Measurements from ENCODE around the gene ZNFX1.

DNA sequence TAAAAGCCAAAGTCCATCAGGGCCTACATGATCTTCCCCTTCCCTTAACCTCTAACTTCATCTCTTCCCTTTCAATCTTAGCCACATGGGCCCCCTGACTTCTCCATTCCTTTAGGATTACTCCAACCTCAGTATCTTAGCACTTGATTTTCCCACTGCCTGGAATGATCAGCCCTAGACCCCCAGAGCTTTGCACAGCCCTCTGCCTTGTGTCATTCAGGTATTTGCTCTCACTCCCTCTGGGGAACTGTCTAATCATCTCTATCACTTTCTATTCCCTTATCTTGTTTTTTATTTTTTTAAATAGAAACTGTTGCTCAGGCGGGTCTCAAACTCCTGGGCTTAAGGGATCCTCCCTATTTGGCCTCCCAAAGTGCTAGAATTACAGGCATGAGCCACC is 13.3 kb upstream of the ZNFX1 start:
- no peak for TF ChIP-seq EZH2 (IDR thresholded peaks at IDR 0.05; ENCODE audit: borderline replicate concordance, insufficient read depth, low read depth, low read length, poor library complexity, severe bottlenecking)
- TF ChIP-seq, protein P1, sequence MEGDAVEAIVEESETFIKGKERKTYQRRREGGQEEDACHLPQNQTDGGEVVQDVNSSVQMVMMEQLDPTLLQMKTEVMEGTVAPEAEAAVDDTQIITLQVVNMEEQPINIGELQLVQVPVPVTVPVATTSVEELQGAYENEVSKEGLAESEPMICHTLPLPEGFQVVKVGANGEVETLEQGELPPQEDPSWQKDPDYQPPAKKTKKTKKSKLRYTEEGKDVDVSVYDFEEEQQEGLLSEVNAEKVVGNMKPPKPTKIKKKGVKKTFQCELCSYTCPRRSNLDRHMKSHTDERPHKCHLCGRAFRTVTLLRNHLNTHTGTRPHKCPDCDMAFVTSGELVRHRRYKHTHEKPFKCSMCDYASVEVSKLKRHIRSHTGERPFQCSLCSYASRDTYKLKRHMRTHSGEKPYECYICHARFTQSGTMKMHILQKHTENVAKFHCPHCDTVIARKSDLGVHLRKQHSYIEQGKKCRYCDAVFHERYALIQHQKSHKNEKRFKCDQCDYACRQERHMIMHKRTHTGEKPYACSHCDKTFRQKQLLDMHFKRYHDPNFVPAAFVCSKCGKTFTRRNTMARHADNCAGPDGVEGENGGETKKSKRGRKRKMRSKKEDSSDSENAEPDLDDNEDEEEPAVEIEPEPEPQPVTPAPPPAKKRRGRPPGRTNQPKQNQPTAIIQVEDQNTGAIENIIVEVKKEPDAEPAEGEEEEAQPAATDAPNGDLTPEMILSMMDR (IDR thresholded peaks at IDR 0.05): no peak

All from B cell (primary cell).